ENCODE results near the gene PLS3.

DNA sequence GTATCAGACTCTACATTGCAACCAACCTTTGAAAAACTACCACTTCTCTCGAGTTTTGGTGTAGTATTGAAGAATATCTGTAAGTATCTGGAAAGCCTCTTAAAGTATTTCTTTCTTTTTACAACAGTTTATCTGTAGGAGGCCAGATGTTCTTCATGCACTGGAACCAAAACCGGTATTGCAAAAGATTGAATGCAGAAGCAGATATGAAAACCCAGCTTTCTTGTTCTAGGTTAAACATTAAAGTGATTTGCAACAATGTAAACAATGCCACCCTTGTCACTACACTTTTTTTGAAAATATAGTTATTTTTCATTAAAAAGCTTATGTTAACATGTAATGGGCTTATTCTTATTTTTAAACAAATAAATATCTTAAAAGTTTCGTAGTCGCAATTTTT, 27.2 kb downstream of the PLS3 start:
- TF ChIP-seq, protein P1, sequence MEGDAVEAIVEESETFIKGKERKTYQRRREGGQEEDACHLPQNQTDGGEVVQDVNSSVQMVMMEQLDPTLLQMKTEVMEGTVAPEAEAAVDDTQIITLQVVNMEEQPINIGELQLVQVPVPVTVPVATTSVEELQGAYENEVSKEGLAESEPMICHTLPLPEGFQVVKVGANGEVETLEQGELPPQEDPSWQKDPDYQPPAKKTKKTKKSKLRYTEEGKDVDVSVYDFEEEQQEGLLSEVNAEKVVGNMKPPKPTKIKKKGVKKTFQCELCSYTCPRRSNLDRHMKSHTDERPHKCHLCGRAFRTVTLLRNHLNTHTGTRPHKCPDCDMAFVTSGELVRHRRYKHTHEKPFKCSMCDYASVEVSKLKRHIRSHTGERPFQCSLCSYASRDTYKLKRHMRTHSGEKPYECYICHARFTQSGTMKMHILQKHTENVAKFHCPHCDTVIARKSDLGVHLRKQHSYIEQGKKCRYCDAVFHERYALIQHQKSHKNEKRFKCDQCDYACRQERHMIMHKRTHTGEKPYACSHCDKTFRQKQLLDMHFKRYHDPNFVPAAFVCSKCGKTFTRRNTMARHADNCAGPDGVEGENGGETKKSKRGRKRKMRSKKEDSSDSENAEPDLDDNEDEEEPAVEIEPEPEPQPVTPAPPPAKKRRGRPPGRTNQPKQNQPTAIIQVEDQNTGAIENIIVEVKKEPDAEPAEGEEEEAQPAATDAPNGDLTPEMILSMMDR (conservative IDR thresholded peaks at IDR 0.05 in 1 of 2, IDR thresholded peaks at IDR 0.05 in 1 of 2; ENCODE audit: extremely low read depth in 1 of 2, insufficient read depth in 1 of 2, low read depth in 1 of 2, low read length in 2 of 2), result no peak
- TF ChIP-seq EZH2 (IDR thresholded peaks at IDR 0.05; ENCODE audit: borderline replicate concordance, low read length), result no peak

Measured in mammary epithelial cell (primary cell).